Panc1 (cell line): ENCODE data around the gene FAM107A. TPM values are rescaled to one million over a fixed set of nuclear protein-coding genes. Genes with fewer than 3 reads are reported as not detected.

Experiments used
- ATAC-seq: fragments of 200-7000 bp; cut with Tn5 transposase; 2 replicates; pipeline ENCODE4 v1.9.1; 2020; ENCODE audit warnings: mild to moderate bottlenecking, moderate library complexity
- BruUV-seq: library from RNA; stranded (reverse); fragments of 400-500 nt; replicated peaks from 2 replicates; lab custom pipeline; 2021; lab: Mats Ljungman, UMichigan
- CTCF ChIA-PET: fragments of 300-600 bp; sonication (Branson Sonifier 250); formaldehyde crosslinking; loops from one replicate; lab custom pipeline; 2022; ENCODE audit warnings: antibody characterized with exemption; lab: Charles Lee
- POLR2A ChIA-PET: fragments of 300-600 bp; sonication (Branson Sonifier 250); formaldehyde crosslinking; loops from one replicate; lab custom pipeline; 2022; ENCODE audit warnings: antibody characterized with exemption; lab: Charles Lee
- DNase-seq: peaks from one replicate; pipeline ENCODE4 v3.0.0-alpha.2; 2010; ENCODE audit warnings: low read depth, low spot score
- H3K27ac ChIP-seq: 2 replicates; pipeline ENCODE4 v1.5.1; 2011; ENCODE audit warnings: mild to moderate bottlenecking, low read length, inconsistent platforms
- H3K27me3 ChIP-seq: fragments of 200-500 bp; sonication (Bioruptor generic); 2 replicates; pipeline ENCODE4 v1.6.0; 2014; ENCODE audit warnings: low read length, inconsistent platforms; ENCODE audit not compliant: control insufficient read depth, insufficient read depth
- H3K36me3 ChIP-seq: fragments of 200-500 bp; sonication (Bioruptor generic); 2 replicates; pipeline ENCODE4 v1.5.1; 2014; ENCODE audit warnings: inconsistent platforms, mild to moderate bottlenecking, low read length, moderate library complexity; ENCODE audit not compliant: control insufficient read depth, insufficient read depth
- H3K4me1 ChIP-seq: 2 replicates; pipeline ENCODE4 v1.5.1; 2011; ENCODE audit warnings: inconsistent platforms, mild to moderate bottlenecking, low read length, moderate library complexity; ENCODE audit not compliant: control insufficient read depth, insufficient read depth
- H3K4me3 ChIP-seq, 2 experiments: 2 replicates each; pipeline ENCODE4 v1.5.1; 2011 to 2012; ENCODE audit warnings: low read depth in 2 of 2, low read length in 2 of 2, mild to moderate bottlenecking in 2 of 2, inconsistent platforms in 1 of 2, moderate library complexity in 1 of 2
- H3K9me3 ChIP-seq: fragments of 200-500 bp; sonication (Bioruptor generic); 2 replicates; pipeline ENCODE4 v1.5.1; 2014; ENCODE audit warnings: low read depth, mild to moderate bottlenecking, inconsistent platforms, low read length, moderate library complexity; ENCODE audit not compliant: control insufficient read depth, insufficient read depth
- POLR2AphosphoS5 ChIP-seq: IDR thresholded peaks from 2 replicates; pipeline ENCODE4 v1.6.1; 2012; ENCODE audit warnings: mild to moderate bottlenecking, low read depth, low read length, moderate library complexity
- SIN3A ChIP-seq: IDR thresholded peaks from 2 replicates; pipeline ENCODE4 v1.6.1; 2012; ENCODE audit warnings: low read depth, mild to moderate bottlenecking, low read length, moderate library complexity, borderline replicate concordance; ENCODE audit not compliant: insufficient read depth
- TCF7L2 ChIP-seq: IDR thresholded peaks from 2 replicates; pipeline ENCODE4 v1.6.1; 2011; ENCODE audit warnings: mild to moderate bottlenecking, low read depth, low read length, inconsistent platforms
- in situ Hi-C: cut with HindIII; loops from 2 replicates; pipeline ENCODE4 v1.10.0; 2016; ENCODE audit warnings: low sequenced_read_pairs, low pct_unique_long_range_greater_than_20kb
- intact Hi-C: fragments of 100-400 bp; cut with micrococcal nuclease; formaldehyde crosslinking; loops from one replicate; pipeline ENCODE4 v1.10.0; 2022; ENCODE audit not compliant: unreplicated experiment
- total RNA-seq: library from RNA; stranded (reverse); gene quantifications from one replicate; pipeline ENCODE4 v1.2.1, GENCODE V29; 2021; ENCODE audit not compliant: unreplicated experiment
- TF ChIP-seq, protein P1 (sequence below), 2 experiments: IDR thresholded peaks; 2 replicates each; pipeline ENCODE4 v1.6.1; 2011 to 2012; ENCODE audit warnings: low read depth in 2 of 2, control low read depth in 1 of 2, low read length in 1 of 2, mild to moderate bottlenecking in 1 of 2, moderate library complexity in 1 of 2; ENCODE audit not compliant: insufficient read depth in 1 of 2
- TF ChIP-seq, protein P2 (sequence below): fragments of 450-650 bp; IDR thresholded peaks from 2 replicates; pipeline ENCODE4 v1.5.1; 2017; ENCODE audit warnings: mild to moderate bottlenecking

FAM107A gene
- total RNA-seq, 1 experiment from 2014 or later = 0.08 TPM

DNA sequence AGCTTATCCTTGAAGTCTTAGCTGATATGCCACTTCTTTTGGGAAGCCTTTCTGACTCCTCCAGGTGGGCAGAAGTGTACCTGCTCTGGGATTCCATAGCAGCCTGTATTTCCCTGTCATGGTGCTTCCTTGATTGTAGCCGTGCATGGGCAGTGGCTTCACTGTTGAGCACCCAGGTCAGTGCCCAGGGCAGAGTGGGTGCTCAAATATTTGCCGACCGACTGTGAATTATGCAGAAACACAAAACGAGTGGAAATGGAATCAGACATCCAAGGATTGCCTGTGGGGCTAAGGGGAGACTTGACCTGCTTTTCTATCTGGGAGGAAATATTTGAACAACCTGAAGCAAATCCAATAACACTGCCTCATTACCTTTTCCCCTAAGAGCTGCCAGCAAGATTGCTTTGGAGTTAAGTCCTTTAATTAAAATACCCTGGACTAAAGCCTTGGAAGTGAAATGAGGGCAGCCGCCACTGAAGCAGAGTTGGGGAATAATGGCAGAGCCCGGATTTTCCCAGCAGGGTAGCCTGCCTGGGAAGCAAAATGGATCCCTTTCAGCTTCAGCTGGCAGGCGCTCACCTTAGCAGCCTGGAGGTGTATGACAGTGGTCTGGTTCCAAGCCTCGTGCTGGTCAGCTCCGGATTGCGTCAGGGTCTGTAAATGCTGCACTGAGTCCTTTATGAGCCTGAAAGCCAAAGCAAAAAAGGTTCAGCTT lies 55.1 kb downstream of the FAM107A start:
- Histone ChIP-seq H3K4me3 (no peak overlapping the region), H3K4me1 (peaks cover 25% of the 10 kb centered on the region)
- ATAC-seq = no peak

DNA sequence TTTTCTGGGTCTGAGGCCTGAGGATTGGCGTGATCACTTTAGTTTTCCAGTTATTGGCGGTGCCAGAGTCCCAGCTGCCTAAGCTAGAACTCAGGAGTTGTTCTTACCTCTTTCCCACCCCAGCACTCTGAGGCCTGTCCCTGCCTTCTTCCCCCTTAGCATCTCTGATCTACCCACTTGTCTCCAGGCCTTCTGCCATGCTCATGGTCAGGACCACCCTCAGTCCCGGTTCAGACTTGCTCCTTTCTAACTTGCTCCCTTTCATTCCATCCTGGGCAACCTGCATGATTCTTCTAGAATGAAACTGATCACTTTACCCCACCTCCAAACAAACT lies 55.9 kb downstream of the FAM107A start:
- no peak for DNase-seq
- POLR2A ChIA-PET = interaction anchor here (0.6 kb wide), 1 partner anchor 70 kb away, joined by 12 read pairs; no protein-coding TSS in a partner anchor
- H3K4me3 ChIP-seq = no peak overlapping the region
- H3K27me3 ChIP-seq = no peaks in the 10 kb centered on the region
- TF ChIP-seq, protein P1, sequence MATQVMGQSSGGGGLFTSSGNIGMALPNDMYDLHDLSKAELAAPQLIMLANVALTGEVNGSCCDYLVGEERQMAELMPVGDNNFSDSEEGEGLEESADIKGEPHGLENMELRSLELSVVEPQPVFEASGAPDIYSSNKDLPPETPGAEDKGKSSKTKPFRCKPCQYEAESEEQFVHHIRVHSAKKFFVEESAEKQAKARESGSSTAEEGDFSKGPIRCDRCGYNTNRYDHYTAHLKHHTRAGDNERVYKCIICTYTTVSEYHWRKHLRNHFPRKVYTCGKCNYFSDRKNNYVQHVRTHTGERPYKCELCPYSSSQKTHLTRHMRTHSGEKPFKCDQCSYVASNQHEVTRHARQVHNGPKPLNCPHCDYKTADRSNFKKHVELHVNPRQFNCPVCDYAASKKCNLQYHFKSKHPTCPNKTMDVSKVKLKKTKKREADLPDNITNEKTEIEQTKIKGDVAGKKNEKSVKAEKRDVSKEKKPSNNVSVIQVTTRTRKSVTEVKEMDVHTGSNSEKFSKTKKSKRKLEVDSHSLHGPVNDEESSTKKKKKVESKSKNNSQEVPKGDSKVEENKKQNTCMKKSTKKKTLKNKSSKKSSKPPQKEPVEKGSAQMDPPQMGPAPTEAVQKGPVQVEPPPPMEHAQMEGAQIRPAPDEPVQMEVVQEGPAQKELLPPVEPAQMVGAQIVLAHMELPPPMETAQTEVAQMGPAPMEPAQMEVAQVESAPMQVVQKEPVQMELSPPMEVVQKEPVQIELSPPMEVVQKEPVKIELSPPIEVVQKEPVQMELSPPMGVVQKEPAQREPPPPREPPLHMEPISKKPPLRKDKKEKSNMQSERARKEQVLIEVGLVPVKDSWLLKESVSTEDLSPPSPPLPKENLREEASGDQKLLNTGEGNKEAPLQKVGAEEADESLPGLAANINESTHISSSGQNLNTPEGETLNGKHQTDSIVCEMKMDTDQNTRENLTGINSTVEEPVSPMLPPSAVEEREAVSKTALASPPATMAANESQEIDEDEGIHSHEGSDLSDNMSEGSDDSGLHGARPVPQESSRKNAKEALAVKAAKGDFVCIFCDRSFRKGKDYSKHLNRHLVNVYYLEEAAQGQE (IDR thresholded peaks at IDR 0.05; ENCODE audit: insufficient read depth in 1 of 2, low read depth in 2 of 2, low read length in 1 of 2) = no peak
- TF ChIP-seq TCF7L2 = no peak
- TF ChIP-seq, protein P2, sequence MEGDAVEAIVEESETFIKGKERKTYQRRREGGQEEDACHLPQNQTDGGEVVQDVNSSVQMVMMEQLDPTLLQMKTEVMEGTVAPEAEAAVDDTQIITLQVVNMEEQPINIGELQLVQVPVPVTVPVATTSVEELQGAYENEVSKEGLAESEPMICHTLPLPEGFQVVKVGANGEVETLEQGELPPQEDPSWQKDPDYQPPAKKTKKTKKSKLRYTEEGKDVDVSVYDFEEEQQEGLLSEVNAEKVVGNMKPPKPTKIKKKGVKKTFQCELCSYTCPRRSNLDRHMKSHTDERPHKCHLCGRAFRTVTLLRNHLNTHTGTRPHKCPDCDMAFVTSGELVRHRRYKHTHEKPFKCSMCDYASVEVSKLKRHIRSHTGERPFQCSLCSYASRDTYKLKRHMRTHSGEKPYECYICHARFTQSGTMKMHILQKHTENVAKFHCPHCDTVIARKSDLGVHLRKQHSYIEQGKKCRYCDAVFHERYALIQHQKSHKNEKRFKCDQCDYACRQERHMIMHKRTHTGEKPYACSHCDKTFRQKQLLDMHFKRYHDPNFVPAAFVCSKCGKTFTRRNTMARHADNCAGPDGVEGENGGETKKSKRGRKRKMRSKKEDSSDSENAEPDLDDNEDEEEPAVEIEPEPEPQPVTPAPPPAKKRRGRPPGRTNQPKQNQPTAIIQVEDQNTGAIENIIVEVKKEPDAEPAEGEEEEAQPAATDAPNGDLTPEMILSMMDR = no peak
- no peak for TF ChIP-seq POLR2AphosphoS5
- TF ChIP-seq SIN3A = no peak
- no peaks in the 10 kb centered on the region for H3K36me3 ChIP-seq
- CTCF ChIA-PET = interaction anchor here (0.6 kb wide), 1 partner anchor 25 kb away, joined by 3 read pairs; no protein-coding TSS in a partner anchor
- H3K27ac ChIP-seq = peak overlapping the region; percentile 59; the same call in 1 of the 2 replicates
- in situ Hi-C loops (no loop called here), intact Hi-C loops (no loop called here)
- no peaks in the 10 kb centered on the region for H3K9me3 ChIP-seq
- 0 out of 2 replicates have a peak, but pooled peaks have one; percentile 10 for ATAC-seq
- H3K4me1 ChIP-seq = peaks cover 21% of the 10 kb centered on the region
- BruUV-seq = no TSS peak

More for the DNA sequence above, 55.1 kb downstream of the FAM107A start:
- H3K9me3 ChIP-seq = no peaks in the 10 kb centered on the region
- ChIA-PET POLR2A (interaction anchor here (0.6 kb wide), 2 partner anchors 71 to 89 kb away, joined by 3 to 12 read pairs; no protein-coding TSS in a partner anchor), CTCF (interaction anchor here (0.6 kb wide), 1 partner anchor 24 kb away, joined by 3 read pairs; no protein-coding TSS in a partner anchor)
- peak overlapping the region; percentile 59 for H3K27ac ChIP-seq
- no peaks in the 10 kb centered on the region for H3K36me3 ChIP-seq
- H3K27me3 ChIP-seq = no peaks in the 10 kb centered on the region
- TF ChIP-seq POLR2AphosphoS5 = no peak
- TF ChIP-seq, protein P1 (IDR thresholded peaks at IDR 0.05; ENCODE audit: insufficient read depth in 1 of 2, low read depth in 2 of 2, low read length in 1 of 2) = peak; percentile 42 to 46; a peak in 1 of 4 replicates
- in situ Hi-C loops = no loop called here
- no TSS peak for BruUV-seq
- intact Hi-C loops = no loop called here
- DNase-seq = no peak
